OCI-LY7 (cell line): Measurements from ENCODE around the gene CNOT10. TPM values are rescaled to one million over a fixed set of nuclear protein-coding genes. Genes with fewer than 3 reads are reported as not detected.

ENCODE experiments used
- BruUV-seq: library from RNA; stranded (reverse); fragments of 400-500 nt; replicated peaks from 2 replicates; lab custom pipeline; 2021; lab: Mats Ljungman, UMichigan
- CTCF ChIA-PET: fragments of 300-600 bp; sonication (Branson Sonifier 250); formaldehyde crosslinking; loops from one replicate; lab custom pipeline; 2022; ENCODE audit warnings: antibody characterized with exemption; ENCODE audit not compliant: unreplicated experiment; lab: Charles Lee
- POLR2A ChIA-PET: fragments of 300-600 bp; sonication (Branson Sonifier 250); formaldehyde crosslinking; loops from one replicate; lab custom pipeline; 2022; ENCODE audit warnings: antibody characterized with exemption; lab: Charles Lee
- DNase-seq: peaks from one replicate; pipeline ENCODE4 v3.0.0-alpha.2; 2015; ENCODE audit warnings: low spot score
- H2AFZ ChIP-seq: fragments of 200-600 bp; sonication (generic), shearing (Covaris generic); 2 replicates; pipeline ENCODE4 v1.6.1; 2014; ENCODE audit warnings: mild to moderate bottlenecking, antibody characterized with exemption, low read length, moderate library complexity
- H3K27ac ChIP-seq: fragments of 200-600 bp; sonication (generic); 2 replicates; pipeline ENCODE4 v1.5.1; 2014; ENCODE audit warnings: mixed run types, low read depth, mild to moderate bottlenecking, moderate library complexity, low read length, inconsistent platforms; ENCODE audit not compliant: poor library complexity, severe bottlenecking
- H3K36me3 ChIP-seq: fragments of 200-600 bp; sonication (generic); 2 replicates; pipeline ENCODE4 v1.6.1; 2014; ENCODE audit warnings: mild to moderate bottlenecking, antibody characterized with exemption, low read length, moderate library complexity, mixed read lengths; ENCODE audit not compliant: insufficient read depth
- H3K4me1 ChIP-seq: fragments of 200-600 bp; sonication (generic); 2 replicates; pipeline ENCODE4 v1.5.1; 2014; ENCODE audit warnings: mild to moderate bottlenecking, low read length; ENCODE audit not compliant: insufficient read depth, poor library complexity, severe bottlenecking
- H3K4me2 ChIP-seq: fragments of 200-600 bp; sonication (generic); 2 replicates; pipeline ENCODE4 v1.6.1; 2014; ENCODE audit warnings: mild to moderate bottlenecking, low read length
- H3K4me3 ChIP-seq: fragments of 200-600 bp; sonication (generic); 2 replicates; pipeline ENCODE4 v1.5.1; 2014; ENCODE audit warnings: mild to moderate bottlenecking, low read depth, low read length; ENCODE audit not compliant: poor library complexity, severe bottlenecking
- H3K79me2 ChIP-seq: fragments of 200-600 bp; sonication (generic); 2 replicates; pipeline ENCODE4 v1.6.1; 2016; ENCODE audit warnings: low read depth, mild to moderate bottlenecking, low read length, moderate library complexity, mixed read lengths; ENCODE audit not compliant: insufficient read depth
- H3K9me2 ChIP-seq: fragments of 200-600 bp; sonication (generic); 2 replicates; pipeline ENCODE4 v1.6.1; 2016; ENCODE audit warnings: mild to moderate bottlenecking, low read length, mixed read lengths; ENCODE audit not compliant: insufficient read depth
- H3K9me3 ChIP-seq: fragments of 200-600 bp; sonication (generic); 2 replicates; pipeline ENCODE4 v1.6.1; 2014; ENCODE audit warnings: mild to moderate bottlenecking, mixed run types, low read length, mixed read lengths
- H4K20me1 ChIP-seq: fragments of 200-600 bp; sonication (generic); 2 replicates; pipeline ENCODE4 v1.6.1; 2014; ENCODE audit warnings: mild to moderate bottlenecking, antibody characterized with exemption, low read length, moderate library complexity, mixed read lengths; ENCODE audit not compliant: insufficient read depth
- CTCF ChIP-seq: fragments of 200-600 bp; sonication (generic); conservative IDR thresholded peaks from 2 replicates; pipeline ENCODE4 v1.5.1; 2014; ENCODE audit warnings: mild to moderate bottlenecking, antibody characterized with exemption, low read length, moderate library complexity, mixed read lengths
- EZH2phosphoT487 ChIP-seq: fragments of 200-600 bp; sonication (generic); IDR thresholded peaks from 2 replicates; pipeline ENCODE4 v1.6.1; 2018; ENCODE audit warnings: low read depth, borderline replicate concordance, mild to moderate bottlenecking, mixed run types, antibody characterized with exemption, low read length, moderate library complexity, mixed read lengths
- intact Hi-C: fragments of 100-400 bp; cut with micrococcal nuclease; formaldehyde crosslinking; loops from one replicate; pipeline ENCODE4 v1.10.0; 2022; ENCODE audit not compliant: unreplicated experiment
- total RNA-seq, 2 experiments: library from RNA; depleted of rRNA in 1 of 2; stranded (reverse); fragments of >200 nt in 1 of 2; shearing (Covaris generic) in 1 of 2; gene quantifications; 2 replicates each; pipeline ENCODE4 v1.2.3, GENCODE V29; 2014 to 2022

Gene CNOT10
- total RNA-seq, 2 experiments from 2014 or later: 56.1 to 60.3 TPM

GRCh38 chr3:32641356-32641755 lies 43.6 kb upstream of the CNOT10 start:
- intact Hi-C loops: loop anchor here (10.0 kb wide), 1 partner anchor 437 kb away; no protein-coding TSS in a partner anchor

GRCh38 chr3:32643354-32643753 lies 41.6 kb upstream of the CNOT10 start:
- Histone ChIP-seq H3K36me3 (no peaks in the 10 kb centered on the region), H3K9me2 (no peaks in the 10 kb centered on the region), H2AFZ (no peak overlapping the region), H3K4me3 (no peak overlapping the region), H3K4me2 (no peak overlapping the region), H4K20me1 (no peaks in the 10 kb centered on the region), H3K27ac (no peak overlapping the region), H3K9me3 (no peaks in the 10 kb centered on the region), H3K4me1 (no peaks in the 10 kb centered on the region), H3K79me2 (no peaks in the 10 kb centered on the region)
- DNase-seq: no peak
- ChIA-PET CTCF (no interaction called here), POLR2A (interaction anchor here (1.5 kb wide), 1 partner anchor 9 kb away, joined by 6 read pairs; no protein-coding TSS in a partner anchor)
- intact Hi-C loops: loop anchor here (10.0 kb wide), 1 partner anchor 439 kb away; no protein-coding TSS in a partner anchor
- no peak for TF ChIP-seq CTCF
- no peak for TF ChIP-seq EZH2phosphoT487
- no TSS peak for BruUV-seq

More at GRCh38 chr3:32641356-32641755, 43.6 kb upstream of the CNOT10 start:
- BruUV-seq: no TSS peak
- Histone ChIP-seq H3K4me1 (no peaks in the 10 kb centered on the region), H3K36me3 (no peaks in the 10 kb centered on the region), H3K9me2 (no peaks in the 10 kb centered on the region), H3K4me3 (no peak overlapping the region), H2AFZ (no peak overlapping the region), H3K27ac (no peak overlapping the region), H3K79me2 (no peaks in the 10 kb centered on the region), H4K20me1 (no peaks in the 10 kb centered on the region), H3K9me3 (no peaks in the 10 kb centered on the region), H3K4me2 (no peak overlapping the region)
- ChIA-PET POLR2A (interaction anchor here (0.6 kb wide), 1 partner anchor 291 kb away, joined by 3 read pairs; no protein-coding TSS in a partner anchor), CTCF (no interaction called here)
- TF ChIP-seq EZH2phosphoT487: no peak
- no peak for TF ChIP-seq CTCF
- no peak for DNase-seq

GRCh38 chr3:32643816-32644215 lies 41.2 kb upstream of the CNOT10 start:
- TF ChIP-seq CTCF: no peak
- no peak for TF ChIP-seq EZH2phosphoT487
- Histone ChIP-seq H3K79me2 (no peaks in the 10 kb centered on the region), H3K4me2 (no peak overlapping the region), H3K27ac (no peak overlapping the region), H3K4me1 (no peaks in the 10 kb centered on the region), H3K9me3 (no peaks in the 10 kb centered on the region), H3K9me2 (no peaks in the 10 kb centered on the region), H4K20me1 (no peaks in the 10 kb centered on the region), H3K4me3 (no peak overlapping the region), H3K36me3 (no peaks in the 10 kb centered on the region), H2AFZ (no peak overlapping the region)
- no peak for DNase-seq
- BruUV-seq: no TSS peak
- CTCF ChIA-PET: no interaction called here
- intact Hi-C loops: loop anchor here (10.0 kb wide), 1 partner anchor 439 kb away; no protein-coding TSS in a partner anchor
- POLR2A ChIA-PET: no interaction called here
